GM10847 (cell line): ENCODE data around the gene RPSA.

Source experiments
- POLR2A ChIP-seq: IDR thresholded peaks from 2 replicates; pipeline ENCODE4 v1.6.1; 2011; ENCODE audit not compliant: insufficient read length; ENCODE audit errors: extremely low read depth

RPSA gene

GRCh38 chr3:39406368-39407258, at the start of gene RPSA:
RPSA (plus strand) TSS chr3:39406720; CDS start chr3:39407654, 934 bp downstream.
- TF ChIP-seq POLR2A = peak; percentile 97

- no peak for TF ChIP-seq POLR2A
Measured at GRCh38 chr3:39358333-39358732, 48.2 kb upstream of the RPSA start.

GRCh38 chr3:39361252-39361927, 45.1 kb upstream of the RPSA start:
- TF ChIP-seq POLR2A = no peak

- TF ChIP-seq POLR2A = no peak
Measured at GRCh38 chr3:39362192-39362591, 44.3 kb upstream of the RPSA start.

GRCh38 chr3:39362812-39363211, 43.7 kb upstream of the RPSA start:
- no peak for TF ChIP-seq POLR2A

- TF ChIP-seq POLR2A = no peak
Measured at GRCh38 chr3:39372833-39373232, 33.7 kb upstream of the RPSA start.

- no peak for TF ChIP-seq POLR2A
Measured at GRCh38 chr3:39376959-39377634, 29.4 kb upstream of the RPSA start.

GRCh38 chr3:39378088-39378487, 28.4 kb upstream of the RPSA start:
- no peak for TF ChIP-seq POLR2A

GRCh38 chr3:39378957-39379777, 27.4 kb upstream of the RPSA start:
- no peak for TF ChIP-seq POLR2A

GRCh38 chr3:39379778-39380155, 26.8 kb upstream of the RPSA start:
- no peak for TF ChIP-seq POLR2A

- TF ChIP-seq POLR2A = no peak
Measured at GRCh38 chr3:39381432-39381831, 25.1 kb upstream of the RPSA start.

- TF ChIP-seq POLR2A = peak; percentile 46
Measured at GRCh38 chr3:39383045-39383880, 23.3 kb upstream of the RPSA start, which contains the start of gene SLC25A38. SLC25A38 (plus strand) TSS chr3:39383370; CDS start chr3:39383725, 355 bp downstream.

GRCh38 chr3:39383881-39384664, 22.4 kb upstream of the RPSA start:
- TF ChIP-seq POLR2A = peak; percentile 65
